HG03280 (cell line): ENCODE results near the gene SNRPA1.

Experiments used
- ATAC-seq: cut with Tn5 transposase; IDR thresholded peaks from one replicate; pipeline ENCODE4 v1.9.1; 2021; ENCODE audit warnings: mild to moderate bottlenecking, moderate library complexity; ENCODE audit not compliant: unreplicated experiment

The SNRPA1 gene

GRCh38 chr15:101264911-101265641, 30.0 kb downstream of the SNRPA1 start:
- ATAC-seq: no peak

GRCh38 chr15:101264011-101264410, 31.0 kb downstream of the SNRPA1 start:
- ATAC-seq: no peak

GRCh38 chr15:101262551-101262950, 32.5 kb downstream of the SNRPA1 start:
- no peak for ATAC-seq

- ATAC-seq: peak; percentile 73
These were observed 36.6 kb downstream of the SNRPA1 start for GRCh38 chr15:101258238-101259144.

- no peak for ATAC-seq
These were observed 38.3 kb downstream of the SNRPA1 start for GRCh38 chr15:101256757-101257156.

- no peak for ATAC-seq
These were observed 39.3 kb downstream of the SNRPA1 start for GRCh38 chr15:101255615-101256241.

GRCh38 chr15:101255051-101255395, 40.0 kb downstream of the SNRPA1 start:
- ATAC-seq: no peak

- no peak for ATAC-seq
These were observed 40.6 kb downstream of the SNRPA1 start for GRCh38 chr15:101254157-101255050.

GRCh38 chr15:101252836-101253235, 42.2 kb downstream of the SNRPA1 start:
- no peak for ATAC-seq

GRCh38 chr15:101251830-101252820, 42.9 kb downstream of the SNRPA1 start, which contains the start of gene CHSY1:
CHSY1 (minus strand) TSS chr15:101252048; CDS start chr15:101251456, 592 bp downstream.
- peak; percentile 68 for ATAC-seq

- peak; percentile 38 for ATAC-seq
These were observed 43.9 kb downstream of the SNRPA1 start for GRCh38 chr15:101250873-101251829.

GRCh38 chr15:101250341-101250831, 44.7 kb downstream of the SNRPA1 start:
- ATAC-seq: no peak

- ATAC-seq: no peak
These were observed 46.8 kb downstream of the SNRPA1 start for GRCh38 chr15:101248274-101248673.

GRCh38 chr15:101246824-101247745, 48.0 kb downstream of the SNRPA1 start:
- no peak for ATAC-seq

- ATAC-seq: no peak
These were observed 48.7 kb downstream of the SNRPA1 start for GRCh38 chr15:101246391-101246790.

GRCh38 chr15:101244889-101245668, 50.0 kb downstream of the SNRPA1 start:
- no peak for ATAC-seq
